IPS-15b (cell line): Measurements from ENCODE around the gene DIPK2B.

Experiments used
- H3K27me3 ChIP-seq: one replicate; pipeline ENCODE4 v1.6.1; 2013; ENCODE audit warnings: low read length; ENCODE audit not compliant: control insufficient read depth, insufficient read depth
- H3K36me3 ChIP-seq: one replicate; pipeline ENCODE4 v1.6.1; 2013; ENCODE audit warnings: low read length; ENCODE audit not compliant: control insufficient read depth, insufficient read depth
- H3K4me1 ChIP-seq: one replicate; pipeline ENCODE4 v1.6.1; 2013; ENCODE audit warnings: mild to moderate bottlenecking, low read length; ENCODE audit not compliant: control insufficient read depth, insufficient read depth
- H3K4me3 ChIP-seq: one replicate; pipeline ENCODE4 v1.5.1; 2013; ENCODE audit warnings: low read depth, low read length
- H3K9ac ChIP-seq: one replicate; pipeline ENCODE4 v1.6.1; 2013; ENCODE audit warnings: low read depth, mild to moderate bottlenecking, low read length
- H3K9me3 ChIP-seq: one replicate; pipeline ENCODE4 v1.6.1; 2013; ENCODE audit warnings: mild to moderate bottlenecking, low read length; ENCODE audit not compliant: control insufficient read depth, insufficient read depth

The DIPK2B gene

DNA sequence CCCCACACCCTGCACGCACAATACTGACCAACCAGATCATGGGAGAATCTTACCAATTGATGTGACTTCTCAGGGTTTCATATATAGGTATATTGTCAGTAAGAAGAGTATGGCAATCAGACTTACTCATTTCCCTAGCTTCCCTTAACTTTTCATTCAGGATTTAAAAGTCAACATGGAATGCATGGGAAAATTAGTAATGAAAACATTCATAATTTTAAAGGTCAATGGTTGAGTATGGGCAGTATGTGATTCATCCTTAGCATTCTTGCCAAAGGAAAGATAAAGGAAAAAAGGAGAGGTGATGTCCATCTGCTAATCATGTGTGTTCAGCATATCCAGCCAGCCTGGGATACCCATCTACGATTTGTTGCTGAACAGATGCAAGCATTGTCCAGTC lies 4.0 kb downstream of the DIPK2B start:
- peaks cover 2% of the 10 kb centered on the region for H3K9me3 ChIP-seq
- no peaks in the 10 kb centered on the region for H3K4me1 ChIP-seq
- no peak overlapping the region for H3K9ac ChIP-seq
- no peaks in the 10 kb centered on the region for H3K27me3 ChIP-seq
- no peak overlapping the region for H3K4me3 ChIP-seq
- no peaks in the 10 kb centered on the region for H3K36me3 ChIP-seq

DNA sequence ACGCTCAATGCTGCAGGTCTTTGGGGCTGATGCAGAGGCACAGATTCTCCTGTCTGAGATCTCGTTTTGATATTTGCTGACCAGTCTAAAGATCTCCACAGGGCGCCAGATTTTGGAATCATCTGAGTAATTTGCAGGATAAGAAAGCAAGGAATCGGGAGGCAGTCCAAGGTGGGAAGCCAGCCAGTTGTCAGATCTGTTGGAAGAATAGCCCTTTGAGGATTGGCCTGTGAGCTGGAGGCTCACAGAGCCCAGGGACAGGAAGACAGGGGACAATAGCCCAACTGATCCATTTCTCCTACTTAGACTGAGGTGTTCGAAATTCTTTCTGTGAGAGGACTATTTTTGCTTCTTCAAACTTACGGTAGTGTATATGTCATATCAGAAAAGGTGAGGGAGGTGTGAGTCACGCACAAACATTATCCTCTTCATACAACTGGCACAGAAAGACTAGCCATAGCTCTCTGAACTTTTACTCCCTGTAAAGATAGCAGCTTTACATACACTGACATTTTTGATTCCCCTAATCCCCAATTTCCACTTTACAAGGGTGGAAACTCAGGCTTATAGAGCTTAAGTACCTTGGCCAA lies 8.8 kb downstream of the DIPK2B start:
- no peaks in the 10 kb centered on the region for H3K9me3 ChIP-seq
- no peaks in the 10 kb centered on the region for H3K27me3 ChIP-seq
- H3K9ac ChIP-seq = no peak overlapping the region
- H3K4me1 ChIP-seq = no peaks in the 10 kb centered on the region
- no peak overlapping the region for H3K4me3 ChIP-seq
- H3K36me3 ChIP-seq = no peaks in the 10 kb centered on the region

DNA sequence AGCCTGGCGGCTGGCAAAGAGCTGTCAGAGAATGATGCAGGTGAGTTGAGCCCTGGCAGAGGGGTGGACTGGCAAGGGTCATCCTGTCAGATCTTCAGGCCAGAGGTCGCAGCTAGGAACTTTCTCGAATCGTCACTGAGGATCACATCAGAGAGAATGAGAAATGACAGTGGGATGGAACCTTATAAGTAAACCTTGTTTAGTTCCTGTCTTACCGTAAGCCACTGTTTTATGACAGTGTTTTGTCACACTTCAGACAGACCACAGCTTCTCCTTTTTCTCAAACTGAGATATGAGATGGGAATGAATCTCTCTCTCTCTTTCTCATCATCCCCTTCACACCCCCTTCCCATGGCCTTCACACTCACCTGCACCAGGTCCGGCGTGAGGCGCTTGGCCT lies 9.3 kb downstream of the DIPK2B start:
- Histone ChIP-seq H3K36me3 (no peaks in the 10 kb centered on the region), H3K9me3 (no peaks in the 10 kb centered on the region), H3K27me3 (no peaks in the 10 kb centered on the region), H3K4me1 (no peaks in the 10 kb centered on the region), H3K4me3 (no peak overlapping the region), H3K9ac (no peak overlapping the region)

DNA sequence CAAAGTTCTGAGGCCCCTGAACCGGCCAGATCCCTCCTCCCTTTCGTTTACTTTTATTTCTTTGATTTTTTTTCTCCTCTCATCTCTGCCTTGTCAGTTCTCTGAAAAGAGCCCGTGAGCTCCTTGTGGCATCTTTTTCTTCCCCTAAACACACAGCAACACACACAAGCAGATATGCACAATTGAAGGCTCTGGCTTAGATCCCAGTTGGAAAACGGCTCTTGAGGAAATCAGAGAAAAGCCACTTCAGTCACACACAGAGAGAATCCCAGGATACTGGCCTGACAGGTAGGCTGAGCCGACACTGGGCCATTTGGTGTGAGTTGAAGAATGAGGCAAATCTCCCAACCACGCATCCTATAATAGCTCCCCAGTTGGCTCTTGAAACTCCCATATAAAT lies 12.9 kb downstream of the DIPK2B start:
- no peaks in the 10 kb centered on the region for H3K36me3 ChIP-seq
- no peaks in the 10 kb centered on the region for H3K9me3 ChIP-seq
- H3K9ac ChIP-seq = no peak overlapping the region
- H3K4me1 ChIP-seq = no peaks in the 10 kb centered on the region
- no peak overlapping the region for H3K4me3 ChIP-seq
- no peaks in the 10 kb centered on the region for H3K27me3 ChIP-seq

DNA sequence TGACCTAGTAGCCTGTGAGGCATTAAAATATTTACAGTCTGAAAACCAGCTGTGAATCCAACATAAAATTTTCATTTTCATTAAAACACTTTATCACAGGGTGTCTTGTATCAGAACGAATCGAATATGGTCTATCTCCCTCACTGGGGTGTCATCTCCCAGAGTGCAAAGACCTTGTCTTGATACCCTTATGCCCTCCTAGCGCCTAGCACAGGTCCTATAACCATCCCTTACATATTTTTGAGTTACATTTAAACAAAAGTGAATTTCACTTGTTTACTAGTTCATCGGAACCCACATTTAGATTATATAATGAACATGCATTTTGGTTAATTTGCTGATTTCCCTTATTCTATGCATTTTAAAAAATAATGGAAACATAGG lies 14.0 kb downstream of the DIPK2B start:
- Histone ChIP-seq H3K9me3 (peaks cover 4% of the 10 kb centered on the region), H3K36me3 (no peaks in the 10 kb centered on the region), H3K9ac (no peak overlapping the region), H3K4me3 (no peak overlapping the region), H3K27me3 (no peaks in the 10 kb centered on the region), H3K4me1 (no peaks in the 10 kb centered on the region)

DNA sequence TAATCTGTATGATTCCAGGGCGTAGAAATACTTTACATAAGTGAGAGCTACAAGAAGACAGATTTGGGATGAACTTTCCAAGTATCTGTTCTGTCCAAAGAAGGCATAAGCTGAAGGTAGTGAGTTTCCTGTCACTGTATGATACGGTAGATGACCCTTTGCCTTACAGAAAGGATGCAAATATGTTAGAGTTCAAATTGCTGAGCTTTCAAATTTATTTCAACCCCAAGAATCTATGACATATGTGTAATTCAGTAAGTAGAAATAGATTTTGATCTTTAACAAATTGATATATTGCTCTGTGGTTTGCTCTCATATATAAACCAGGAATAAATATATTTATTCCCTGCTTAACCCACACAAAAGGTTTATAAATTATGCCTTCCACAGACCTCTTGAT lies 16.5 kb downstream of the DIPK2B start:
- H3K9me3 ChIP-seq = peaks cover 4% of the 10 kb centered on the region
- no peak overlapping the region for H3K4me3 ChIP-seq
- no peaks in the 10 kb centered on the region for H3K36me3 ChIP-seq
- H3K4me1 ChIP-seq = no peaks in the 10 kb centered on the region
- no peaks in the 10 kb centered on the region for H3K27me3 ChIP-seq
- H3K9ac ChIP-seq = no peak overlapping the region

DNA sequence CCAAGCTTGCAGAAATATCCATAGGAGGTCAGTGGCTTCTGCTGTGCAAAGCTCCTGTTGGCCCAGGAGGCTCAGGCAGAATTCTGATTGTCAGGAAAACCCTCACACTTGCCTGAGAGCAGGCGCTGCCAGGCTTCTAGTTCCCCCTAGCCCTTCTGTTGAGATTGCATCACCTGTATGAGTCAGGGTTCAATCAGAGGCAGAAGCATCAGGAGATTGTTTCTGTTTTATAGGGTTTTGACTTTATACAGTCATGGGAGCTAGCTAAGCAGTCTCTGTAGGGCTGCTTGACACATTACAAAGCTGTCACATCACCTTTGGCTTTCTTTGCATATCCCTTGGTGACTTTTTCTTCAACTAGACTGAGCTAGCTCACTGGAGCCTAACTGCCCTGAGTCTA lies 27.8 kb downstream of the DIPK2B start:
- Histone ChIP-seq H3K9me3 (no peaks in the 10 kb centered on the region), H3K4me3 (no peak overlapping the region), H3K36me3 (no peaks in the 10 kb centered on the region), H3K4me1 (no peaks in the 10 kb centered on the region), H3K27me3 (no peaks in the 10 kb centered on the region), H3K9ac (no peak overlapping the region)

DNA sequence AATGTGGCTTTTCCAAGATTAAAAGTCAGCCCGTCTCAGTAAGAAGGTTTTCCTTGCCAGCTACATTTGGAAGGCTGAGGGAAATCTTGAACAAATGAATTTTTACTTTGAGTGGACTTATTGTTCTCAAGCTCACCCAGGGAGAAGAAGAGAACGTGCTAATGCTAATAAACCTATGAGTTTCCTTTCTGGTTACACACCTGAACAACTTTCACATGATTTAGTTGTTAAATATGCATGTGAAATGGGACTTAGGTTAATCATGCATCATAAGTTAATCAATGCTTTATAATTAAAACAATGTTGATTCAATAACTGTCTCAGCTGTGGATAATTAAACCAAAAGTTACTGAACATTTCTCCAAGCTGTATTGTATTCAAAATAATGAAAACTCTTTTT lies 33.9 kb downstream of the DIPK2B start:
- Histone ChIP-seq H3K9me3 (no peaks in the 10 kb centered on the region), H3K27me3 (no peaks in the 10 kb centered on the region), H3K9ac (no peak overlapping the region), H3K36me3 (no peaks in the 10 kb centered on the region), H3K4me3 (no peak overlapping the region), H3K4me1 (no peaks in the 10 kb centered on the region)

DNA sequence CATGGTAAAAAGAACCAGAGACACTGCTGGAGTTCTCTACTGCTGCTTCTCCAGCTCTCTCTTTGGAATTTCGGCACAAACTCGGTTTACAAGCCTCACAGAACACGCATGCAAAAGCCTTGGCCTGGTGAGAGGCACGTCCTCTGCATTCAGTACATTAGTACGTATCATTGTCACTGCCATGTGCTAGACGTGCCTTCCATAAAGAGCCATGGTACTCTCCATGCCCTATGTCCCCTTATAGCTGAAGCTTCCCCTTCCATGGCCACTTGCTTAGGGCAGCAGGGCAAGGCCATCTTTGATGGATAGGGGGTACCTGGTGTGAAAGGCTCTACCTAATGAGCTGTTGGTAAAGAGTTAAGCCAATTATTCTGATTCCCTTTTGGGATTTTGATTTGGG lies 35.0 kb downstream of the DIPK2B start:
- Histone ChIP-seq H3K27me3 (no peaks in the 10 kb centered on the region), H3K36me3 (no peaks in the 10 kb centered on the region), H3K9ac (no peak overlapping the region), H3K9me3 (no peaks in the 10 kb centered on the region), H3K4me1 (no peaks in the 10 kb centered on the region), H3K4me3 (no peak overlapping the region)

DNA sequence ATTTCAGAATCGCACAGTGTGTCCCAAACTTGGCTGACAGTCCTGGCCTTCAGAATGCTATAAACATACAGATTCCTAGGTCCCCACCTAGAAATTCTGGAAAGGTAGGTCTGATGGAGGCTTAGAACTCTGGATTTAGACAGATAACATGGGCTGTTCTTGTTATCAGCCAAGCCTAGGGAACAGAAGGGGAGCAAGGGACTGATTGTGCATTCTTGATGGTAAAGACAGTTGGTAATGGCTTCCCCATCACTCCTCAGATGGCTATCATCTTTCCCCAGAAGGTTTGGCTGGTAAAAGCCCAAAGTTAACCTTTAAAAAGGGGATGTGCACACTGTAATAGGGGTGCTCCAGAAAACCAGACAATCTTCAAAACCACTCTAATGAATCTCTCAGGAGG lies 35.7 kb downstream of the DIPK2B start:
- no peaks in the 10 kb centered on the region for H3K4me1 ChIP-seq

DNA sequence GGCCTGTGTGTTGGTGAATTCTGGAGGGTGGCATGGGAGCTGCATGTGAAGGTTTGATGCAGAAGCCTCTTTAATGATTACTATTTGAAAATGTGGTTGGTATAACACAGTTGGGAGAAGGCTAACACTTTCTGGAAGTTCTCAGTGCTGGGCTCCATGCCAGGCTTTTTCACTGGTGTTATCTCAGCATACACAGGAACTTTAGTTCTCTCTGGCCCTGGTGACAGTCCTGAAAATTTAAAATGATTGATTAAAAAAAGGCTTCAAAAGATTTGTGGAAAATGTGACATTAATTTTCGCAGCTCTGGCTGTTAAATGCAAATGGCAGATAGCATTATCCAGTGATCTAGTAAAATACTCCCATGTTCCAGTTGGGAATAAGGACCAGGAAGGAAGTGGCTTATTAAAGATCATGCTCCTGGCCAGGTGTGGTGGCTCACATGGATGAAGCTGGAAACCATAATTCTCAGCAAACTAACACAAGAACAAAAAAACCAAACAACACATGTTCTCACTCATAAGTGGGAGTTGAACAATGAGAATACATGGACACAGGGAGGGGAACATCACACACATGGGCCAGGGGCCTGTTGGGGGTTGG lies 36.6 kb downstream of the DIPK2B start:
- Histone ChIP-seq H3K36me3 (no peaks in the 10 kb centered on the region), H3K27me3 (no peaks in the 10 kb centered on the region), H3K4me3 (no peak overlapping the region), H3K9ac (no peak overlapping the region), H3K9me3 (no peaks in the 10 kb centered on the region), H3K4me1 (no peaks in the 10 kb centered on the region)

More for the DNA sequence above, 35.7 kb downstream of the DIPK2B start:
- no peak overlapping the region for H3K9ac ChIP-seq
- no peak overlapping the region for H3K4me3 ChIP-seq
- no peaks in the 10 kb centered on the region for H3K27me3 ChIP-seq
- H3K36me3 ChIP-seq = no peaks in the 10 kb centered on the region
- no peaks in the 10 kb centered on the region for H3K9me3 ChIP-seq

DNA sequence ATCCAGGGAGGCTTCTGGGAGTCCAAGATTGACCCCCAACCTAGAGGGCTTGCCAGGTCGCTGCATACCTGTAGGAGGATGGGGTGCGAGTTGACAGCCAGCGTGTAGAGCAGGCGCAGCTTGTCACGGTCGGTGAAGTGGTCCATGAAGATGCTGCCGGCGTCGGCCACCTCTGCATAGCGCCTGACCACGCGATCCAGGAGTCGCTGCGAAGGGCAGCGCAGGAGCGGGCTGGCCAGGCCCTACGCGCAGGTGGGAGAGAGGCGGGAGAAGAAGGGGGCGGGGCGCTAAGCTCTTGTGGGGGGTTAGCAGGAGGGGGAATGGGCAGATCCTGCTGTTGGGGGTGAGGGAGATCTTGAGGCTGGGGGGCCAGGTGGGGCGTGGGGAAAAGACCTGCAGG lies 43.0 kb downstream of the DIPK2B start:
- H3K9me3 ChIP-seq = no peaks in the 10 kb centered on the region
- H3K9ac ChIP-seq = no peak overlapping the region
- H3K27me3 ChIP-seq = no peaks in the 10 kb centered on the region
- no peaks in the 10 kb centered on the region for H3K36me3 ChIP-seq
- no peak overlapping the region for H3K4me3 ChIP-seq
- no peaks in the 10 kb centered on the region for H3K4me1 ChIP-seq
